Measurements from ENCODE around the gene SLC6A11.

SLC6A11 gene

DNA sequence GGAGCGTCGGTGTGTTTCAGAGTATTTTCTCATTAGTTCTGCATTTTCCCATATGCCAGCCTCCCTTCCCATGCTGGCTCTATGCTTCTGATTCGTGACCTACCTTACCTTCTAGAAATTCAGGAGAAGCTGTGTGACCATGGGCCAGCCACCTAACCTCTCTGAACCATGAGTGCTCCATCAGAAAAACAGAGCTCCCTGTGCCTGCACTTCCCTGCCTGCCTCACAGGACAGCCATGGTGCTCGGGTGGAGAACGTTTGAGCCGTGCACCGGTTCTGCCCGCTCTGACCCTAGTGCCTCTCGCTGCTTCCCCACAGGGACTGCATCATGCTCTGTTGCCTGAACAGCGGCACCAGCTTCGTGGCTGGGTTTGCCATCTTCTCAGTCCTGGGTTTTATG is 102.0 kb downstream of the SLC6A11 start:
- no peak for DNase-seq (ENCODE audit: low read depth)
- H3K4me3 ChIP-seq (ENCODE audit: low read length), result no peak overlapping the region
- TF ChIP-seq, protein P1, sequence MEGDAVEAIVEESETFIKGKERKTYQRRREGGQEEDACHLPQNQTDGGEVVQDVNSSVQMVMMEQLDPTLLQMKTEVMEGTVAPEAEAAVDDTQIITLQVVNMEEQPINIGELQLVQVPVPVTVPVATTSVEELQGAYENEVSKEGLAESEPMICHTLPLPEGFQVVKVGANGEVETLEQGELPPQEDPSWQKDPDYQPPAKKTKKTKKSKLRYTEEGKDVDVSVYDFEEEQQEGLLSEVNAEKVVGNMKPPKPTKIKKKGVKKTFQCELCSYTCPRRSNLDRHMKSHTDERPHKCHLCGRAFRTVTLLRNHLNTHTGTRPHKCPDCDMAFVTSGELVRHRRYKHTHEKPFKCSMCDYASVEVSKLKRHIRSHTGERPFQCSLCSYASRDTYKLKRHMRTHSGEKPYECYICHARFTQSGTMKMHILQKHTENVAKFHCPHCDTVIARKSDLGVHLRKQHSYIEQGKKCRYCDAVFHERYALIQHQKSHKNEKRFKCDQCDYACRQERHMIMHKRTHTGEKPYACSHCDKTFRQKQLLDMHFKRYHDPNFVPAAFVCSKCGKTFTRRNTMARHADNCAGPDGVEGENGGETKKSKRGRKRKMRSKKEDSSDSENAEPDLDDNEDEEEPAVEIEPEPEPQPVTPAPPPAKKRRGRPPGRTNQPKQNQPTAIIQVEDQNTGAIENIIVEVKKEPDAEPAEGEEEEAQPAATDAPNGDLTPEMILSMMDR (conservative IDR thresholded peaks at IDR 0.05; ENCODE audit: low read depth, low read length), result no peak

DNA sequence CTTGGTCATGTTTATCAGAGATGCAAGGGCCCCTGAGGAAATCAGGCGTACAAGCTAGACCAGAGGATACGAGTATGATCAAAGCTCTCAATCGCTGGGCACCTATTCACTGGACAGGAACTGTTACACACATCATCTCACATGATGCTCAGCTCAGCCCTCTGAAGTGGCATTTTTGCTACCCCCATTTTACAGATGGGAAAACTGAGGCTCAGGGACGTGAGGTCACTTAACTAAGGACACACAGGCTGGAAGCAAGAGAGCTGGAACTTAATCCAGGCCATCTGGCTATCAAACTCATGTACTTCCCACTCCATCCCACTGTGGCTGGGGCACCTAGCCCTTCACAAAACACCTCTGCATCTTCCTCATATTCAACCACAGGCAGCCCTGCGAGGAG is 103.6 kb downstream of the SLC6A11 start:
- DNase-seq (ENCODE audit: low read depth), result no peak
- TF ChIP-seq, protein P1 (conservative IDR thresholded peaks at IDR 0.05; ENCODE audit: low read depth, low read length), result no peak
- no peak overlapping the region for H3K4me3 ChIP-seq (ENCODE audit: low read length)

DNA sequence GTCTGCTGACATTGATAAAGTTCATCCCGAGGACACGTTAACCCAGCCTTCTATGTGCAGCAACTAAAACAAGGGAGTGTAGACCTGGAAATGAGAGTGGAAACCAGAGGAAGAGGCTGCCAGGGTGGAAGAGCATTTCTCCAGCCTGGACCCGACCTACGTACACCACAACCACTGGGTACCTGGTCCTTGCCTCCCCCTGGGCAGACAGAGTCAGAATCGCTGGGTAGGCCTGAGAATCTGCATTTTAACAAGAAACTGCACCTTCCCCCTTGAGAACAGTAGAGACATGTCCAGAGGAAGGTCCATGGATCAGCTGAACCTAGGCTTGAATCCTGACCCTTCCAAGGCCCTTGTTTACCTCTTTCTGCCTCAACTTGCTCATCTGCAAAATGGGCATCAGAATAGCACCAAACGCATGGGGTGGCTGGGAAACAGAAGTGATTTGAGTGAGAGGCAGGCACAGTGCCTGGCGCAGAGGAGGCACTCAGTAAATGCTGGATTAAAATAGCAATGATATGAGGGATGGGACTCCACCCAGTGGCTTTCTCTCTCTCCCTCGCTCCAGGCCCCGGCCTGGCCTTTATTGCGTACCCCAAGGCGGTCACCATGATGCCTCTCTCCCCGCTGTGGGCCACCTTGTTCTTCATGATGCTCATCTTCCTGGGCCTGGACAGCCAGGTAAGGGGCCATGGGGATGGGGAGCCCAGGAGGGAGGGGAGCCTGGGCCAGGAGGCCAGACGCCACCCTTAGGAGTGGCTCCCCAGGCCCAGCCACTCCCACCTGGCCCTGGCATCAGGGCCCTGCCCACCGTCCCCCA is 109.6 kb downstream of the SLC6A11 start:
- TF ChIP-seq, protein P1 (conservative IDR thresholded peaks at IDR 0.05; ENCODE audit: low read depth, low read length), result no peak
- no peak for DNase-seq (ENCODE audit: low read depth)
- no peak overlapping the region for H3K4me3 ChIP-seq (ENCODE audit: low read length)

DNA sequence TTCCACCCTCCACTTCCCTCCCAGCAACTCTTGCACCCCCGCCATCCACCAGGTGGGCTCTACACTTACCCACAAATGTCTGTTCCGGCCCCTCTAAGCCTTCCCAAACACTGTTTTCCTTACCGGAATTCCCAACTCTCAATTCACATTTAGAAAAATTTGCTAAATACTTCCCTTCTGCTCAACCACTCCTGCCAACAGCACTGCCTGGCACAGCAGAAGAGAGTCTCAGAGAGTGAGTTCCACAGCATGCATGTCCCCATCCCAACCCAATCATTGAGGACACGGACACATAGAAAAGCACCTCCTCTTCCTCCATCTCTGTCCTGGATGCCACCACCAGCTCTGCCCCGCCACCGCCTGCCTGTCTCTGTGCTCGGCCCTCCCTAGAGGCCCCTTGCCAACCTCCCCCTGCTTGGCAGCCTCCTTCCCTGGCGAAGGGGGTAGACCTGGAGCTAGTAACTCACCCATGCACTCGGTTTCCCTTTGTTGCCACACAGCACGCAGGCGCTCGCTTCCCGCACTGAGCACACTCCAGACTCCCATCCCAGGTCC is 110.3 kb downstream of the SLC6A11 start:
- no peak overlapping the region for H3K4me3 ChIP-seq (ENCODE audit: low read length)
- TF ChIP-seq, protein P1 (conservative IDR thresholded peaks at IDR 0.05; ENCODE audit: low read depth, low read length), result no peak
- no peak for DNase-seq (ENCODE audit: low read depth)

DNA sequence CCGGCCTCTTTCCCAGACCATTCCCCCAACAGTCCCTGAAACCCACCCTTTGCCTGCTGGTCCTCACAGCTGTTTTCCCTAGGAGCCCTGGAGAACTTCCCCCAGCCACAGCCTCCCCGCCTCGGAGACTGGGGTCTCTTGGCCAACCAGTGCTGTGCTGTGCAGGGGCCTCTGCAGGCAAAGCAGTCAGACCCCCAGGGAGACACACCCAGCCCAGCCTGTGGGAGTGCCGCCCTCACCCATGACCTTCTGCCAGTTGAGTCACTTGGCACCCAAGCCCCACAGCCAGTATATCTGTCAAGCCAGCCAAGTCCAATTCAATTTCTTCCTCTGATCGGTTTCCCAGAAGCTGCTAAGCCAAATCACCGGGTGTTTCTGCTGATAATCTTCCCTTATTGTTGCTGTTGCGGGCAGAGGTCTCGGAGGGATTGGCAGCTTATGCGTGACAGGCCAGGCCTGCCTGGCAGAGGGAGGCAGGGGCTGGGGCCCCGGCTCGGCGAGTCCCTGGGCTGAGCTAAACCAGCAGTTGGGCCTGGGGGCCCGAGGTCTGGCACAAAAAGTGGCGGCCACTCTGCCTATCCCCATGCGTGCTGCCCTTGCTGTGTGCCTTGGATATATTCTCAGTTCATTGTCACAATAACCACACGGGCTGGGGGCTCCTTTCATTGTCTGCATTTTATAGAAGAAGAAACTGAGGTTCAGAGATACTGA is 110.9 kb downstream of the SLC6A11 start:
- H3K4me3 ChIP-seq (ENCODE audit: low read length), result no peak overlapping the region
- peak; percentile 63 for DNase-seq (ENCODE audit: low read depth)
- TF ChIP-seq, protein P1 (conservative IDR thresholded peaks at IDR 0.05; ENCODE audit: low read depth, low read length), result no peak

DNA sequence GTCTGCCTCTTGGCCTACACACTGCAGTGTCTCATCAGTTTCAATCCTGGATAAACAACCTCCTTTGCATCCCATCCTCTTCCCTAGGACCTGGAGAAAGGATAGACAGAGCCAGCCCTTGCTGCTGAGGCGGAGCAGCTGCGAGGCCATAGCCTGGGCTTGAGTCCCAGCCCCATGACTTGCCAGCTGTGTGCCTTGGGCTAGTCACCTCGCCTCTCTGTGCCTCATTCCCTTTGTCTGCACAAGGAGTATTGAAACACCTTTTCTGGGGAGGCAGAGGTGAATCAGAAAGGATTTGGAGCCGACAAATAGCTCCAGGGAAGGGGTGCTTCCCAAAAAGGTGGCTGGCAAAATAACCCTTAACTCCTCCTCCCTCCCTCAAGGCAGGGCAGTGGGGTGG is 111.5 kb downstream of the SLC6A11 start:
- DNase-seq (ENCODE audit: low read depth), result no peak
- H3K4me3 ChIP-seq (ENCODE audit: low read length), result no peak overlapping the region
- TF ChIP-seq, protein P1 (conservative IDR thresholded peaks at IDR 0.05; ENCODE audit: low read depth, low read length), result no peak

Data from retinal pigment epithelial cell (primary cell).